SIG-M5 (cell line): Measurements from ENCODE around the gene ERC2.

Experiments
- DNase-seq: peaks from one replicate; lab custom pipeline; 2025; lab: John Stamatoyannopoulos, UW

The ERC2 gene

GRCh38 chr3:55923626-55924025 is 544.6 kb downstream of the ERC2 start:
- no peak for DNase-seq

- DNase-seq: no peak
Measured at GRCh38 chr3:55923207-55923606, 545.1 kb downstream of the ERC2 start.

DNA sequence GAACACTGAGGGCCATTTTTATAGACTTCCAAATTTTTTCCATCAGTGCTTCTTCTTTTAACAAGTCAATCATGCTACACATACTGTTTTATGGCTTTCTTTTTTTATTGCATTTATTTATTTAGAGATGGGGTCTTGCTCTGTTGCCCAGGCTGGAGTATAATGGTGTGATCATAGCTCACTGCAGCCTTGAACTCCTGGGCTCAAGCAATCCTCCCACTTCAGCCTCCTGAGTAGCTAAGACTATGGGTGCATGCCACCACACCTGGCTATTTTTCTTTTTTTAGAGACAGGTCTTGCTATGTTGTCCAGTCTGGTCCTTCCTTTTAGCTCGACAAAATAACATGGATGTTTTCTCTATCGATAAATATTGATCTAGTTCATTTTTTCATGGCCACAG is 555.4 kb downstream of the ERC2 start:
- DNase-seq: no peak

DNA sequence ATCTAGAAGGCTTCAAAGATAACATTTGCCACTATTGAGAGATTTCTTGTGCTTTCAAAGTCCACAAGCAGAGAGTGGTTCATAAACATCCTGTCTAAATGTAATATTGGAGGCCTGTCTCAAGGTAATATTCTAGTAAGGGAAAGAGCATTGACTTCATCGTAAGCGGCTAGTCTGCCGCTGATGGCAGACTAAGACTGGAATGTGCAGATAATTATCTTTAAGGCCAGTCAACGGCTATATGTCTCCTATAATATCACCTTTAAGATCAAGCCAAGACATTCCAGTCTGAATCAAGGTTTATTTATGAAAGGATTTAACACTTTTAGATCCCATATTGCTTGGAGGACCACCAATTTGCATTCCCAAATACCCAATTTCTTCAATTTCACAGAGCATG is 557.0 kb downstream of the ERC2 start:
- no peak for DNase-seq

GRCh38 chr3:55910543-55910942 is 557.7 kb downstream of the ERC2 start:
- no peak for DNase-seq

DNA sequence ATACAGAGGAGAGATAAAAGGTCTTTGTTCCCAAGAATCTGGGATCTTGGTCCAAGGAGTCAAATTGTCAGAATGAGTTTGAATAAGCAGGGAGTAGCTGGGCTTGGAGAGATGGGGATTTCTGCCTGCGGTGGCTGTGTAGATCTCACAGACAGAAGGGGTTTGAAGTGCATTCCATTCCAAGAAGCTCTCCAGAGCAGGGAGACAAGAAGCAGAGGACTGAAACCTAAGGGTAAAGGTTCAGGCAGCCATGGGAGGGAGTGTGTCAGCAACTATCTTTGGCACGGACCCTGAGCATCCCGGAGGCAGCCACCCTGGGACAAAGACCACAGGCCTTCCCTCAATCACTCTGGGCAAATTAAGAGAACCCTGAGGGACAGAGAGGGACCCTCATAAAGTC is 558.9 kb downstream of the ERC2 start:
- DNase-seq: no peak

DNA sequence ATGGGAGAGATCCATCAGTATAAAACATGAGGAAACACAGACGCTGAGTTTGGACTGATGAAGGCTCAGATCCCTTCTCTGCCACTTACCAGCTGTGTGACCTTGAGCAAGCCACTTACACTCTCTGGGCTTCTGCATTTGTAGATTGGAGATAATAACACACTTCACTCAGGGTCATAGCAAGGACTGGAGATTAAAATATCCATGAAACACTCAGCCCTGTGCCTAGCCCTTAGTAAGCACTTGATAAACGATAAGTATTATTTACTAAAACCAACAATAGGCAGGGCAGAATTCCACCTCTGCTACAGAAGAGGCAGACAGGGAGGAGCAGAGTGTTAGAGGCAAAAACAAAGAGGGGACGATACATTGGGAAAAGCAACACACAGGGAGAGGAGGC is 560.7 kb downstream of the ERC2 start:
- no peak for DNase-seq

DNA sequence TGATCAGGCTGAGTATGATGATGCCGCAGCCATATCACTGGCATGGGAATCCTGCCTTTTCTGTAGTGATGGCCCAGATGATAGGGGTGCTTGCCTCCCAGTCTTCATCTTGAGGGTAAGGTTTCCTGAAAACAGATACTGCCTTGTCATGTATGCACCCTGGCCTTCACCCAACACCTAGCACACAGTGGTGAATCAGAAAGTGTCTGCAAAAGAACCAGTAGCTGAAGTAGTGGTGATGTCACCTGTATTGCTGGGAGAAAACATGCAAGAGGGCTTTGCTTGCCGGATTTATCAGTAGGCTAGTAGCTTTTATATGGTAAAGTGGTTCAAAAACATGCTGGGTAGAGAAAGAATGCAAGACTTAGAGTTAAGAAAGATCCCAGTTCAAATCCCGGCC is 561.4 kb downstream of the ERC2 start:
- DNase-seq: no peak

DNA sequence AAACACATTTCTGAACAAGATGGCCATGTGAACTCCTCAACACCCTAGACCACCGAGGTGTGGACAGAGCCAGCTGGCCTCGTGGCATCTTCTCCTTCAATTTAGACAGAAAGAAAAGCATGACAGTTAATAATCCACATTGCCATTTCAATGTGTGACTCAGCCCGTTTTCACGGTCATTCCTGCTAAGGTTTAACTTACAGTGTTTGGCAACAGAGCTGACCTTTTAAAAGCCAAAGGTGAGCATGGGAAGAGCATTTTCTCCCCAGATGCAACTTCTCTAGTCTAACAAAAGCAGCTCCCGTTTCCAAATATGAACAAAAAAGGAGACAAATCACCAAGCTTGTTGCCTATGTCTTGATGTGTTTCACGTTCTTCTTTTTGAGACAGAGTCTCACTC is 563.6 kb downstream of the ERC2 start:
- DNase-seq: no peak

GRCh38 chr3:55903680-55904079 is 564.6 kb downstream of the ERC2 start:
- DNase-seq: no peak

DNA sequence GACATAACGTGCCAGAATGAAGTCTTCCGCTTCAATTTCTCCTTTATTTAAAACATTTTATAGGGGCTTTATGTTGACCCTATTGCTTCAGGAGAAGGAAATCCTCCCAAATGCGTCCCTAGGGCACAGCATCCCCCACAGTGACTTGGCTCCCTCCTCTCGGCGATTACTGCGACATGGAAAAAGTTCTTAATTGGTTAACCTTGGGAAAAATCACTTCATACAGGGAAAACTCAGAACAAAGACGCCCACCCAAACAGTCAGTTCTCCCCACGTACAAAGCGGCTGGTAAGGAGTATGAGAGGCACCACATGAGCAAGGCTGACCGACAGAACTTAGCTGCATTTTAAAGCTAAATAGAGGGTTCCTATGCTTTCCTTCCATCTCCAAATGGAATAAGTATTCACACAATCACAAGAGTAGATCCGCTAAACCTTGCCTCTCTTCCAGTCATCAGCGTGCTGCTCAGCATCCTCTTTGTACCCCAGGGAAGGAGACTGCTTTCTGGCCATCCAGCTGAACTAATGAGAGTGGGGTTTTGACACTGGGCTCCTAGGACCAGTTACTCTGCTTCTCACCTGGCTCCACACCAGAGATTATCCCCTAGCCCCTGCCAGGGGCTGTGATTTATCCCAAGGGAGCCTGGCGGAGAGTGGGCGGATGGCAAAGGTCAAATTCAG is 565.9 kb downstream of the ERC2 start:
- DNase-seq: no peak

- no peak for DNase-seq
Measured at GRCh38 chr3:55899887-55900286, 568.4 kb downstream of the ERC2 start.

- DNase-seq: no peak
Measured at GRCh38 chr3:55897573-55898224, 570.6 kb downstream of the ERC2 start.

DNA sequence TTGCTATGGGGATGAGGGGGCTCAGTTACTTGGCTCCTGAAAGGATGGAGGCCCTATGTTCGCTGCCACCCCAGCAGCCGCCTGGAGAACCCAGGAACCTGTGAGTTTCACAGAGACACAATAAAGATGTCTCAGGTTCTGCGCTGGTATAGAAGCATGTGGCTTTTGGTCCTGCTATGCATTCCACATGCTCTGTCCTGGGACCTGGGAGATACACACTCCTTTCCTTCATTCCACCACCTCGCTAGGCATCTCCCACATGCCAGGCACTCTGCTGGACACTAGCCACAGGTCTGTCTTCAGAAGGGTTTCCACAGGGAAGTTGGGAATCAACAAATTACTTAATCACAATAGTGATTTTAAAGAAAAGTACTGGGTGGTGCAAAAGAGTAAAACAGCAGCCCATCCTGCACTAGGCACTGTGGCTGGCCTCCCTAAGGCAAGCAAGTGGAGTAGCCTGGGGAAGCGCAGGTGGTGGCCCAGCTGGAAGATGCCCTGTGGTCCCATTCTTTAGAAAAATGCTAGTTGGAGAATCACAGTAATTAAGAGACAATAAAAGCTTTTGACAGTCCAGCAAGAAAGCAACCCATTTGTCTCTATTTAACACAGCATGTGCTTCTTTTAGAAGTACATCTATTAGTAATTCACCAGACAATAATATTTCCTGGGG is 572.2 kb downstream of the ERC2 start:
- no peak for DNase-seq

DNA sequence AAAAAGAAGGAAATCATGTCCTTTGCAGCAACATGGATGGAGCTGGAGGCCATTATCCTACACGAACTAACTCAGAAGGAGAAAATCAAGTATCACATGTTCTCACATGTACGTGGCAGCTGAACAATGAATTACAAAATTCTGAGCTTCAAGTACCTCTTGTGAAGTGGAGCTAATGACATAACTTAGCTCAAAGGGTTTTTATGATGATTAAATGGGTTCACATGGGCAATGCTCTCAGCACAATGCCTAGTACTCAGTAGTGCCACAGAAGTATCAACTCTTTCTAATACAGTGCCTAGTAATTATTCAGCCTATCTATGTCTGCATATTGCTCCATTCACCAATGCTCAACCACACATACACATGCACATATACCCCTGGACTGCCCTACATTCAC is 573.7 kb downstream of the ERC2 start:
- no peak for DNase-seq

DNA sequence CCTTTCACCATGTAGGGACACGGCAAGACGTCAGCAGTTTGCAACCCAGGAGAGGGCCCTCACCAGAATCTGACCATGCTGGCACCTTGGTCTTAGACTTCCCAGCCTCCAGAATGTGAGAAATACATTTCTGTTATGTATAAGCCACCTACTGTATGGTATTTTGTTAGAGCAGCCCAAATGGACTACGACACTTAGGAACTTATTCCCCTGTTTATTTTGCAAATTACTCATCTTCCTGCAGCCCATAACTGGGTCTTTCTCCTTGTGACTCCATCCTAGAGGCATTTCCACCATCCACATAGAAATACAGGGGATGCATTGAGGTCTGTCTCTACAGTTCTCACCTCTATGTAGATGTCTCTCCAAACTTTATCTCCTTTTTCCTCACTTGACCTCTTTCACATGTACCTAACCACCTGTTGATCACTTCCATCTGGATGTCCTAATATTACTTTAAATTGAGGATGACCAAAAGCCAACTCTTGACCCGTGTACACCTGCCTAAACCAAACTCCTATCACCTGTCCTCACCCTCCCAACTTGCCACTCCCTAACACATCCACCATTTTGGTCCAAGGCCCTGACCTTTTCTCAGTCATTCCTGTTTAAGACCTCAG is 575.1 kb downstream of the ERC2 start:
- DNase-seq: no peak

DNA sequence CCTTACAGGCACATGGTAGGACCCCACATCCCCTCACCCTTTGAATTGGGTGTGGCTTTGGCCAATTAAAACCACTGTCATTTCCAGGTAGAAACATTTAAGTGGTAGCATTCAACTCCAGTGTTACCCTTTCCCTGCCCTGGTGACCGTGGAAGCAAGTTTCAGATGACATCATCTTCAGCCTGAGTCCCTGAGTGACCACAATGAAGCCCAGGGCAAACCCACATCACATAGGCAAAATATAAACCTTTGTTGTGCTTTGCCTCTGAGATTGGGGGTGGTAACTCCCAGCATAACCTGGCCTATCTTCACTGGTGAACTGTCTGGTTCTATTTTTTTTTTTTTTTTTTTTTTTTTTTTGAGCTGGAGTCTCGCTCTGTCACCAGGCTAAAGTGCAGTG is 577.2 kb downstream of the ERC2 start:
- DNase-seq: no peak

GRCh38 chr3:55888282-55888885 is 579.9 kb downstream of the ERC2 start:
- DNase-seq: no peak

GRCh38 chr3:55885721-55886120 is 582.5 kb downstream of the ERC2 start:
- no peak for DNase-seq

- DNase-seq: no peak
Measured at GRCh38 chr3:55884491-55885285, 583.6 kb downstream of the ERC2 start.

DNA sequence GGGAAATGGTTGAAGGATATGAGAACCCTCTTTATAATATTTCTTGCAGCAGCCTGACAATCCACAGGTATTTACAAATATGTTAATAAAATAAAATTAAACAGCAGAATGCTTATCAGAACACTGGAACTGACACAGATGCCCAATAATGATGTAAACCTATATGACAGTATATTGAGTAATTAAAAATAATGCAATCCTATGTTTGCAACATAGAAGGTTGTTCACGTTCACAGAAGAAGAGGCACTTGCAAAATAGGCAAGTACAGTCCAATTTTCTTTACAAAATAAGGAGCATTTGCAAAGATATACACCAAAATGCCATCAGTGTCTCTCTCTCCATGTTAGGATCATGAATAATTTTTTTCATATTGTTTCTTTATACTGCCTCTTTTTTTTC is 584.2 kb downstream of the ERC2 start:
- no peak for DNase-seq

DNA sequence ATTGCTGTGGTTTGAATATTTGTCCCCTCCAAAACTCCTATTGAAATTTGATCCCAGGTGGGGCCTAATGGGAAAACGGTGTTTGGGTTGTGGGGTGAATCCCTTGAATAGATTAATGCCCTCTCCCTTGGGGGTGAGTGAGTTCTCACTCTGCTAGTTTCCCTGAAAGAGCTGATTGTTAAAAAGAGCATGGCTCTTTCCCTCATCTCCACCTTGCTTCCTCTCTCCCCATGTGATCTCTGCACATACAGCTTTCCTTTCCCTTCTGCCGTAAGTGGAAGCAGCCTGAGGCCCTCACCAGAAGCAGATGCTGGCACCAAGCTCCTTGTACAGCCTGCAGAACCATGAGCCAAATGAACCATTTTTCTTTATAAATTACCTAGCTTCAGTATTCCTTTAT is 586.3 kb downstream of the ERC2 start:
- no peak for DNase-seq
